Measurements from ENCODE around the gene CAPN5. TPM values are rescaled to one million over a fixed set of nuclear protein-coding genes. Genes with fewer than 3 reads are reported as not detected.
A peak's percentile ranks its signal among the peaks of the same experiment; 100 is the strongest.

The CAPN5 gene
- total and polyA plus RNA-seq, 7 donors = 0.59 to 1.8 (median 0.88) TPM

- no peak overlapping the region for H3K4me3 ChIP-seq
- ATAC-seq = no peak
- intact Hi-C loops (cut with DNase I) = no loop called here
- no peaks in the 10 kb centered on the region for H3K4me1 ChIP-seq
- H3K36me3 ChIP-seq (ENCODE audit: insufficient read depth in 1 of 2, low read depth in 1 of 2) = no peaks in the 10 kb centered on the region
- H3K27ac ChIP-seq = no peak overlapping the region
- WGBS, 3 donors = 85 to 92% (median 91%) methylated on average over 5 of the region's 5 CpGs
- no peaks in the 10 kb centered on the region for H3K27me3 ChIP-seq (ENCODE audit: insufficient read depth in 3 of 3, low read length in 2 of 3)
- no peaks in the 10 kb centered on the region for H3K9me3 ChIP-seq
- peak; percentile 8 for TF ChIP-seq CTCF (IDR thresholded peaks at IDR 0.05)
- peak in 1 of 2 donors; percentile 28 for DNase-seq
Observed at GRCh38 chr11:77101043-77101537, 34.3 kb downstream of the CAPN5 start.

GRCh38 chr11:77102246-77103210 lies 35.8 kb downstream of the CAPN5 start, which contains the start of gene OMP:
Gene OMP (plus strand): TSS chr11:77102840. CDS start chr11:77102840, 0 bp downstream.
- intact Hi-C loops (cut with DNase I) = no loop called here
- H3K4me3 ChIP-seq = no peak within 1 kb of the TSS
- H3K27ac ChIP-seq = no peak within 1 kb of the TSS
- 86 to 91% (median 89%) methylated on average over 37 of the region's 37 CpGs for WGBS, 3 donors
- no peaks in the 10 kb centered on the region for H3K9me3 ChIP-seq
- no peaks in the 10 kb centered on the region for H3K4me1 ChIP-seq
- DNase-seq (peak; percentile 11 to 32), ATAC-seq (no peak)
- TF ChIP-seq CTCF (IDR thresholded peaks at IDR 0.05) = no peak
- no peaks in the 10 kb centered on the region for H3K36me3 ChIP-seq (ENCODE audit: insufficient read depth in 1 of 2, low read depth in 1 of 2)
- H3K27me3 ChIP-seq (ENCODE audit: insufficient read depth in 3 of 3, low read length in 2 of 3) = no peaks in the 10 kb centered on the region

GRCh38 chr11:77103319-77103718 lies 36.5 kb downstream of the CAPN5 start:
- no peak for DNase-seq
- intact Hi-C loops (cut with DNase I) = no loop called here
- TF ChIP-seq CTCF (IDR thresholded peaks at IDR 0.05) = no peak
- Histone ChIP-seq H3K4me1 (no peaks in the 10 kb centered on the region), H3K4me3 (no peak overlapping the region), H3K27ac (no peak overlapping the region), H3K27me3 (ENCODE audit: insufficient read depth in 3 of 3, low read length in 2 of 3) (no peaks in the 10 kb centered on the region), H3K9me3 (no peaks in the 10 kb centered on the region), H3K36me3 (ENCODE audit: insufficient read depth in 1 of 2, low read depth in 1 of 2) (no peaks in the 10 kb centered on the region)
- WGBS, 3 donors = 67 to 82% (median 76%) methylated on average over 2 of the region's 2 CpGs
- ATAC-seq = no peak

- H3K4me1 ChIP-seq = no peaks in the 10 kb centered on the region
- no peak for TF ChIP-seq CTCF (IDR thresholded peaks at IDR 0.05)
- DNase-seq (no peak), ATAC-seq (no peak)
- H3K27me3 ChIP-seq (ENCODE audit: insufficient read depth in 3 of 3, low read length in 2 of 3) = no peaks in the 10 kb centered on the region
- intact Hi-C loops (cut with DNase I) = no loop called here
- 69 to 91% (median 80%) methylated on average over 7 to 8 of the region's 8 CpGs for WGBS, 3 donors
- no peak overlapping the region for H3K4me3 ChIP-seq
- no peaks in the 10 kb centered on the region for H3K9me3 ChIP-seq
- H3K36me3 ChIP-seq (ENCODE audit: insufficient read depth in 1 of 2, low read depth in 1 of 2) = no peaks in the 10 kb centered on the region
- no peak overlapping the region for H3K27ac ChIP-seq
Observed at GRCh38 chr11:77104727-77105126, 38.0 kb downstream of the CAPN5 start.
